ENCODE results near the gene ZNF705A.
"Not testable (repeated sequence)": the region's sequence is repeated elsewhere in the genome, so short reads cannot be mapped to it uniquely, and the experiment has no call there.

ZNF705A gene

GRCh38 chr12:8156845-8157244, at the start of gene ZNF705A:
Gene ZNF705A, plus strand, starts transcription at chr12:8157015. Its CDS starts 15,611 bp downstream, at chr12:8172626.
- no peak for DNase-seq

- peak in 1 of 2 experiments; percentile 59 for DNase-seq
Observed at GRCh38 chr12:8108808-8109398, 47.9 kb upstream of the ZNF705A start.

GRCh38 chr12:8113117-8113516, 43.7 kb upstream of the ZNF705A start:
- not testable (repeated sequence) for DNase-seq

GRCh38 chr12:8120072-8120713, 36.6 kb upstream of the ZNF705A start:
- no peak for DNase-seq

- no peak for DNase-seq
Observed at GRCh38 chr12:8123124-8123912, 33.5 kb upstream of the ZNF705A start, which contains the start of gene CLEC4A. Gene CLEC4A, plus strand, starts transcription at chr12:8123617. Its CDS starts 262 bp downstream, at chr12:8123879.

- no peak for DNase-seq
Observed at GRCh38 chr12:8127138-8127537, 29.7 kb upstream of the ZNF705A start.

GRCh38 chr12:8133636-8134397, 23.0 kb upstream of the ZNF705A start:
- peak; percentile 39 to 76 for DNase-seq

- DNase-seq = not testable (repeated sequence)
Observed at GRCh38 chr12:8134398-8134930, 22.4 kb upstream of the ZNF705A start.

GRCh38 chr12:8141647-8142046, 15.2 kb upstream of the ZNF705A start:
- not testable (repeated sequence) for DNase-seq

- no peak for DNase-seq
Observed at GRCh38 chr12:8143261-8143660, 13.6 kb upstream of the ZNF705A start.

- peak in 1 of 2 experiments; percentile 15 for DNase-seq
Observed at GRCh38 chr12:8145754-8146441, 10.9 kb upstream of the ZNF705A start.

- no peak for DNase-seq
Observed at GRCh38 chr12:8146442-8146771, 10.4 kb upstream of the ZNF705A start.

- DNase-seq = no peak
Observed at GRCh38 chr12:8154526-8154925, 2.3 kb upstream of the ZNF705A start.

- no peak for DNase-seq
Observed at GRCh38 chr12:8156416-8156815, 399 bp upstream of the ZNF705A start.

- DNase-seq = no peak
Observed at GRCh38 chr12:8157484-8158198, 826 bp downstream of the ZNF705A start.

- DNase-seq = not testable (repeated sequence)
Observed at GRCh38 chr12:8172911-8173310, 16.1 kb downstream of the ZNF705A start.

GRCh38 chr12:8179989-8180585, 23.3 kb downstream of the ZNF705A start:
- DNase-seq = peak; percentile 3 to 39

- not testable (repeated sequence) for DNase-seq
Observed at GRCh38 chr12:8181271-8181670, 24.5 kb downstream of the ZNF705A start.

GRCh38 chr12:8182923-8183322, 26.1 kb downstream of the ZNF705A start:
- DNase-seq = not testable (repeated sequence)

- not testable (repeated sequence) for DNase-seq
Observed at GRCh38 chr12:8183346-8183745, 26.5 kb downstream of the ZNF705A start.

GRCh38 chr12:8184206-8184605, 27.4 kb downstream of the ZNF705A start:
- DNase-seq = not testable (repeated sequence)
